GF-D8 (cell line): ENCODE results near the gene FMO2.

Experiments used
- DNase-seq: peaks from one replicate; lab custom pipeline; 2025; lab: John Stamatoyannopoulos, UW

FMO2 gene

DNA sequence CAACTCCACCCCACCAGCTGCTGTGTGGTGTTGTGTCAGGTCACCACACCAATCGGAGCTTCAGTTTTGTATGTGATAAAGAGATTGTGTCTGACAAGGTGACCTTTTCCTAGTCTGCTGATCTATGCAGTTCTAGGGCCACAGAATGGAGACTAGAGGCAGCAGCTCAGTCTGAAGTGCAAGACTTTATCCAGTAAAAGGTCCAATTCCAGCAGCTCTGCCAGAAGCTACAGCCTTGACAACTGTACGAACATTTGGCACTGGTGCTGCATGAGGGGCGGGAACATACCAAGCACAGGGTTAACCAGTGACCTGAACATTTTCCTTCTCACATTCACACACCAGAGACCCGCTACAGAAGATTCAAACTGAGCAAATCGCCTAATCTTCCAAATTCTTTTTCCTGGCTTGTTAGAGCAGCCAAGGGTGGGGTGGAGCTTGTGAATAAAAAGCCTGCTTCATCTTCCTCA is 72.5 kb downstream of the FMO2 start:
- DNase-seq, result no peak

GRCh38 chr1:171258429-171258828 is 73.3 kb downstream of the FMO2 start:
- no peak for DNase-seq

DNA sequence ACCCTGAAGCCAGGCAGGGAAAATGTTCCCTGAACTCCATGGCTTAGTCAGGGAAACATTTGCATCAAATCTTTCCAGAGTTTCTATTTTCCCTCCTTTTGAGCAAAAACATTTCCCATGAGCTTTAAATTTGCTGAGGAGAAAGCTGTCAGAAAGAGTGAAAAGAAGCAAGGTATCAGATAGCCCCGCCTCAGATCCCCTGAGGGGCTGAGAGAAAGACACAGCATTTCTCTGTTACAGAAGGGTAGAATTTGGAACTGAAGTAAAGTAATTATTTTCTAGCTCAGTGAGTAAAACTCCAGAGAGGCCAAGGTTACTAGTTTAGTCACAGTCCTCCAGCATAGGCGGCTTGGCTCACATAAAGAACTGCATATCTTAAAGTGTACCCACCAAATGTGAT is 73.8 kb downstream of the FMO2 start:
- DNase-seq, result no peak
